Measurements from ENCODE around the gene KLHDC3. TPM values are rescaled to one million over a fixed set of nuclear protein-coding genes. Genes with fewer than 3 reads are reported as not detected.

The KLHDC3 gene
- total RNA-seq = 67.4 and 70.3 TPM in 2 replicates

GRCh38 chr6:43013843-43014433 lies at the start of gene KLHDC3, which contains the start of gene MEA1:
TSS of gene KLHDC3 (plus strand) at chr6:43014249. CDS start at chr6:43017193, 2,944 bp downstream.
TSS of gene MEA1 (minus strand) at chr6:43013946. CDS start at chr6:43013813, 133 bp downstream.
- Histone ChIP-seq H3K27me3 (ENCODE audit: control insufficient read depth, insufficient read depth, low read length) (no peaks in the 10 kb centered on the region), H3K36me3 (ENCODE audit: control insufficient read depth, insufficient read depth, low read length) (peaks cover 5% of the 10 kb centered on the region), H3K4me3 (ENCODE audit: low read depth, low read length) (peak within 1 kb of the TSS; percentile 95)
- TF ChIP-seq CTCF (IDR thresholded peaks at IDR 0.05; ENCODE audit: insufficient read depth, low read length, poor library complexity, severe bottlenecking) = no peak
- DNase-seq (ENCODE audit: low read depth) = peak; percentile 100

GRCh38 chr6:42966571-42966970 lies 47.5 kb upstream of the KLHDC3 start:
- peaks cover 1% of the 10 kb centered on the region for H3K36me3 ChIP-seq (ENCODE audit: control insufficient read depth, insufficient read depth, low read length)
- no peak for DNase-seq (ENCODE audit: low read depth)
- TF ChIP-seq CTCF (IDR thresholded peaks at IDR 0.05; ENCODE audit: insufficient read depth, low read length, poor library complexity, severe bottlenecking) = no peak

GRCh38 chr6:42967228-42967627 lies 46.8 kb upstream of the KLHDC3 start:
- no peak overlapping the region for H3K4me3 ChIP-seq (ENCODE audit: low read depth, low read length)
- DNase-seq (ENCODE audit: low read depth) = no peak
- H3K36me3 ChIP-seq (ENCODE audit: control insufficient read depth, insufficient read depth, low read length) = peaks cover 1% of the 10 kb centered on the region
- H3K27me3 ChIP-seq (ENCODE audit: control insufficient read depth, insufficient read depth, low read length) = no peaks in the 10 kb centered on the region
- no peak for TF ChIP-seq CTCF (IDR thresholded peaks at IDR 0.05; ENCODE audit: insufficient read depth, low read length, poor library complexity, severe bottlenecking)

More at GRCh38 chr6:42966571-42966970, 47.5 kb upstream of the KLHDC3 start:
- Histone ChIP-seq H3K4me3 (ENCODE audit: low read depth, low read length) (no peak overlapping the region), H3K27me3 (ENCODE audit: control insufficient read depth, insufficient read depth, low read length) (no peaks in the 10 kb centered on the region)

- TF ChIP-seq CTCF (IDR thresholded peaks at IDR 0.05; ENCODE audit: insufficient read depth, low read length, poor library complexity, severe bottlenecking) = no peak
- Histone ChIP-seq H3K4me3 (ENCODE audit: low read depth, low read length) (no peak overlapping the region), H3K27me3 (ENCODE audit: control insufficient read depth, insufficient read depth, low read length) (no peaks in the 10 kb centered on the region), H3K36me3 (ENCODE audit: control insufficient read depth, insufficient read depth, low read length) (peaks cover 1% of the 10 kb centered on the region)
- no peak for DNase-seq (ENCODE audit: low read depth)
These were observed 45.8 kb upstream of the KLHDC3 start for GRCh38 chr6:42968126-42968701.

- Histone ChIP-seq H3K36me3 (ENCODE audit: control insufficient read depth, insufficient read depth, low read length) (peaks cover 1% of the 10 kb centered on the region), H3K4me3 (ENCODE audit: low read depth, low read length) (no peak overlapping the region)
- TF ChIP-seq CTCF (IDR thresholded peaks at IDR 0.05; ENCODE audit: insufficient read depth, low read length, poor library complexity, severe bottlenecking) = no peak
These were observed 45.3 kb upstream of the KLHDC3 start for GRCh38 chr6:42968783-42969182.

More at GRCh38 chr6:42968783-42969182, 45.3 kb upstream of the KLHDC3 start:
- H3K27me3 ChIP-seq (ENCODE audit: control insufficient read depth, insufficient read depth, low read length) = no peaks in the 10 kb centered on the region
- DNase-seq (ENCODE audit: low read depth) = no peak

Measured in kidney epithelial cell (primary cell).